NCI-H2029 (cell line): Measurements from ENCODE around the gene CNTLN.
"Not testable (repeated sequence)": the region's sequence is repeated elsewhere in the genome, so short reads cannot be mapped to it uniquely, and the experiment has no call there.

Source experiments
- DNase-seq: peaks from one replicate; lab custom pipeline; 2025; lab: John Stamatoyannopoulos, UW

Gene CNTLN

GRCh38 chr9:17293685-17294084 is 158.8 kb downstream of the CNTLN start:
- no peak for DNase-seq

GRCh38 chr9:17294822-17295624 is 160.2 kb downstream of the CNTLN start:
- DNase-seq, result no peak

- DNase-seq, result no peak
These were observed 180.5 kb downstream of the CNTLN start for GRCh38 chr9:17315341-17315740.

- no peak for DNase-seq
These were observed 184.0 kb downstream of the CNTLN start for GRCh38 chr9:17318821-17319320.

- no peak for DNase-seq
These were observed 185.0 kb downstream of the CNTLN start for GRCh38 chr9:17319864-17320263.

GRCh38 chr9:17322882-17323864 is 188.3 kb downstream of the CNTLN start:
- DNase-seq, result no peak

GRCh38 chr9:17328331-17328730 is 193.5 kb downstream of the CNTLN start:
- DNase-seq, result no peak

GRCh38 chr9:17330097-17330496 is 195.3 kb downstream of the CNTLN start:
- DNase-seq, result no peak

GRCh38 chr9:17332115-17332514 is 197.3 kb downstream of the CNTLN start:
- no peak for DNase-seq

- DNase-seq, result no peak
These were observed 204.3 kb downstream of the CNTLN start for GRCh38 chr9:17339156-17339555.

GRCh38 chr9:17342696-17343095 is 207.9 kb downstream of the CNTLN start:
- no peak for DNase-seq

GRCh38 chr9:17349831-17350230 is 215.0 kb downstream of the CNTLN start:
- DNase-seq, result no peak

- DNase-seq, result not testable (repeated sequence)
These were observed 219.2 kb downstream of the CNTLN start for GRCh38 chr9:17354006-17354405.

- no peak for DNase-seq
These were observed 226.5 kb downstream of the CNTLN start for GRCh38 chr9:17361378-17361777.

GRCh38 chr9:17367035-17367434 is 232.2 kb downstream of the CNTLN start:
- no peak for DNase-seq

GRCh38 chr9:17380126-17380861 is 245.5 kb downstream of the CNTLN start:
- no peak for DNase-seq

- no peak for DNase-seq
These were observed 252.7 kb downstream of the CNTLN start for GRCh38 chr9:17387565-17387964.

- no peak for DNase-seq
These were observed 254.2 kb downstream of the CNTLN start for GRCh38 chr9:17389026-17389425.

- no peak for DNase-seq
These were observed 260.2 kb downstream of the CNTLN start for GRCh38 chr9:17394881-17395510.

GRCh38 chr9:17397166-17397728 is 262.4 kb downstream of the CNTLN start:
- DNase-seq, result not testable (repeated sequence)

- DNase-seq, result no peak
These were observed 263.5 kb downstream of the CNTLN start for GRCh38 chr9:17398350-17398749.
